ENCODE results near the gene YBX1.
"Not testable (repeated sequence)": the region's sequence is repeated elsewhere in the genome, so short reads cannot be mapped to it uniquely, and the experiment has no call there.

YBX1 gene

DNA sequence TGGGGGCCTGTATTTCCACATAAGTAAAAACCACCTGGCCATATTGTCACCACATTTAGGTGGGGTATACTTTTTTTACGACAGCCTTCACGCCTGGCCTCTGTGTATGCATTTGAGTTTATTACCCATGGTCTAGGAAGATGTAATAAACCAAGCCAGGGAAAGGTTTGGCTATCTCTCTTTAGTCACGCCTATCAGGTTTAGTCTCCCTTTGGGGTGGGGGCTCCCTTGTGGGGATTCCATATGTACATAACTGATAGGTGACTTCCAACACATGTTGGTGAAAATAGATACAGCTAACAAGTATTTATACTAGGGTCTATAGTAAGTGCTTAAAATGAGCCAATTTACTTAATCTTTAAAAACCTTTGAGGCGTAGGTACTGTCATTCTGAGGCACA lies 4.2 kb downstream of the YBX1 start:
- DNase-seq: no peak
- no peaks in the 10 kb centered on the region for H3K36me3 ChIP-seq (ENCODE audit: control insufficient read depth, insufficient read depth, low read length)
- H3K4me3 ChIP-seq (ENCODE audit: insufficient read depth, low read depth, low read length, poor library complexity, severe bottlenecking): no peak overlapping the region
- no peak overlapping the region for H3K27ac ChIP-seq (ENCODE audit: insufficient read depth, low read length, poor library complexity, severe bottlenecking)
- H3K27me3 ChIP-seq (replicated peaks; ENCODE audit: control insufficient read depth, insufficient read depth, low read length, poor library complexity, severe bottlenecking): no peaks in the 10 kb centered on the region
- peaks cover 34% of the 10 kb centered on the region for H3K4me1 ChIP-seq (ENCODE audit: control insufficient read depth, insufficient read depth, low read length, poor library complexity, severe bottlenecking)
- H3K9me3 ChIP-seq (ENCODE audit: control insufficient read depth, low read length): no peaks in the 10 kb centered on the region

DNA sequence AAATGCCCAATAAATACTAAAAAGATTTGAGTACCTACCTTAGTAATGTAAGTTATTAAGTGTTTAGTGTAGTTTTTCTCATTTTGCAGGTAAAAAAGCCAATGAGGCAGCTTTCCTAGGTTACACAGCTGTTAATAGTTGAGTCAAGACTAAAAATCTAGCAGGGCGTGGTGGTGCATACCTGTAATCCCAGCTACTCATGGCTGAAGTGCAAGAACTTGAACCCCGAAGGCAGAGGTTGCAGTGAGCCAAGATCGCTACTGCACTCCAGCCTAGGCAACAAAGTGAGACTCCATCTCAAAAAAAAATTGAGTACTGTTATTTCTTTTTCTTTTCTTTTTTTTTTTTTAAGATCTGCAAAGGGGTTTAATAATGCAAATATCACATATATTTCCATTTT lies 7.7 kb downstream of the YBX1 start:
- Histone ChIP-seq H3K9me3 (ENCODE audit: control insufficient read depth, low read length) (no peaks in the 10 kb centered on the region), H3K27ac (ENCODE audit: insufficient read depth, low read length, poor library complexity, severe bottlenecking) (no peak overlapping the region), H3K4me1 (ENCODE audit: control insufficient read depth, insufficient read depth, low read length, poor library complexity, severe bottlenecking) (peaks cover 28% of the 10 kb centered on the region), H3K36me3 (ENCODE audit: control insufficient read depth, insufficient read depth, low read length) (peaks cover 6% of the 10 kb centered on the region), H3K27me3 (replicated peaks; ENCODE audit: control insufficient read depth, insufficient read depth, low read length, poor library complexity, severe bottlenecking) (no peaks in the 10 kb centered on the region), H3K4me3 (ENCODE audit: insufficient read depth, low read depth, low read length, poor library complexity, severe bottlenecking) (no peak overlapping the region)
- DNase-seq: no peak

DNA sequence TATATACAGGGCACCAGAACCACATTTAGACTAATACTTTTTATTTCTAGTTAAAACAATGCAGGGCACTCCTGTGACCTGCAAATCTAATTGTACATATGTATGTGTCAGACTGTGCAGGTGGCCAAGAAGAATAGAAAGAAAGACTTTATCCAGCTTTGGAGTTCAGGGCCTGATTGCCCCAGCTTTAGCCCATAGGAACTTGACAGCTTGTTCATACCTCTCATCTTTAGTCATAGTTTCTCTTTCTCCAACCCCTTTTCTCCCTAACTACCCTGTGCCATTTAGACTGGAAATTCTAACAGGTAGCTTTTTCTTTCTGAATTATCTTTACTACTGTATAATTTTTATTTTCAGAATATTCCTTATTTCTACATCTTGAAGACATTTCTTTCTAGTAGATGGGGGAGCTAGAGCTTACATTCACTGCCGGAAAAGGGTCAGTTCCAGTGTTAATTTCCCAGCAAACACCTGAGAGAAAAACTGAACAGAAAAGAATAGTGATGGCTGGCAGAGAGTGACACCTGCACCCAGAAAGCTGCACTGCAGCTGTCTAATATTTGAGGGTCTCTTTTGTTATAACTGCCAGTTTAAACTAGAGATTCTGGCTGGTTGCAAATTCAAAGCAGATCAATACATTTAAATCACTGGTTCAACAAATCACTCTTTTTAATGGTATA lies 8.4 kb downstream of the YBX1 start:
- H3K27ac ChIP-seq (ENCODE audit: insufficient read depth, low read length, poor library complexity, severe bottlenecking): no peak overlapping the region
- no peak overlapping the region for H3K4me3 ChIP-seq (ENCODE audit: insufficient read depth, low read depth, low read length, poor library complexity, severe bottlenecking)
- no peaks in the 10 kb centered on the region for H3K27me3 ChIP-seq (replicated peaks; ENCODE audit: control insufficient read depth, insufficient read depth, low read length, poor library complexity, severe bottlenecking)
- peaks cover 21% of the 10 kb centered on the region for H3K4me1 ChIP-seq (ENCODE audit: control insufficient read depth, insufficient read depth, low read length, poor library complexity, severe bottlenecking)
- H3K9me3 ChIP-seq (ENCODE audit: control insufficient read depth, low read length): no peaks in the 10 kb centered on the region
- no peak for DNase-seq
- H3K36me3 ChIP-seq (ENCODE audit: control insufficient read depth, insufficient read depth, low read length): peaks cover 12% of the 10 kb centered on the region

DNA sequence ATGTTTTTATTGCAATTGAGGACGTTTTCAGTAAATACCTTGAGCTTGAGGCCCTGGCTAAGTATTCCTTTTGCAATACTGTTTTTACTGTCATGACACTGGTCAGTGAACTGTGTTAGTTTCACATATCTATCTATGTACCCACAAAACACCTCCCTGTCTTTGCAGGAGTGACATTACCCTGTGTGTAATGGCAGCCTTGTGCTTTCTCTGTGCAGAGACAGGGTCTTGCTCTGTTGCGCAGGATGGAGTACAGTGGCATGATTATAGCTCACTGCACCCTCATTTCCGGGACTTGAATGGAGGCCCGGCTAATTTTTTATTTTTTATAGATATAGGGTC lies 8.9 kb downstream of the YBX1 start:
- no peaks in the 10 kb centered on the region for H3K27me3 ChIP-seq (replicated peaks; ENCODE audit: control insufficient read depth, insufficient read depth, low read length, poor library complexity, severe bottlenecking)
- no peak for DNase-seq
- H3K36me3 ChIP-seq (ENCODE audit: control insufficient read depth, insufficient read depth, low read length): peaks cover 17% of the 10 kb centered on the region
- no peak overlapping the region for H3K27ac ChIP-seq (ENCODE audit: insufficient read depth, low read length, poor library complexity, severe bottlenecking)
- H3K9me3 ChIP-seq (ENCODE audit: control insufficient read depth, low read length): no peaks in the 10 kb centered on the region
- peaks cover 17% of the 10 kb centered on the region for H3K4me1 ChIP-seq (ENCODE audit: control insufficient read depth, insufficient read depth, low read length, poor library complexity, severe bottlenecking)
- H3K4me3 ChIP-seq (ENCODE audit: insufficient read depth, low read depth, low read length, poor library complexity, severe bottlenecking): no peak overlapping the region

DNA sequence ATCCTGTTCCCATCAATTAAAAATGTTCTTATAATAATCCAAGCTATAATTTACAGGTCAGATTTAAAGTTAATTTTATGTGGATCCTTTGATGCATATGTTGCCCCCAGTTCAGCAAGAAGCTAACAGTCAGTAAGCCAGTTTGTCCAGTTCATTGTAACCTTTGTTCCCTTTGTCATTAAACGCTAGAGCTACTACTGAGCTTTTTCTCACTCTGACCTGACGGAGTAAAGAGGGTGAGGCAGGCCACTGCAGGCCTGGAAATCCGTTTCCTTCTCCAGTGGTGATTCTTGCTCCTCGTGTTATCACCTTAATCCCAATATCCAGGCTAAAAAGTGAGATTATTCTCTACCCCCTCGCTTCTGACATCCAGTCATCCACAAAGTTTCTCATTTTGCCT lies 10.2 kb downstream of the YBX1 start:
- Histone ChIP-seq H3K9me3 (ENCODE audit: control insufficient read depth, low read length) (no peaks in the 10 kb centered on the region), H3K4me1 (ENCODE audit: control insufficient read depth, insufficient read depth, low read length, poor library complexity, severe bottlenecking) (peaks cover 12% of the 10 kb centered on the region), H3K36me3 (ENCODE audit: control insufficient read depth, insufficient read depth, low read length) (peaks cover 30% of the 10 kb centered on the region), H3K27ac (ENCODE audit: insufficient read depth, low read length, poor library complexity, severe bottlenecking) (no peak overlapping the region), H3K27me3 (replicated peaks; ENCODE audit: control insufficient read depth, insufficient read depth, low read length, poor library complexity, severe bottlenecking) (no peaks in the 10 kb centered on the region), H3K4me3 (ENCODE audit: insufficient read depth, low read depth, low read length, poor library complexity, severe bottlenecking) (no peak overlapping the region)
- DNase-seq: no peak

DNA sequence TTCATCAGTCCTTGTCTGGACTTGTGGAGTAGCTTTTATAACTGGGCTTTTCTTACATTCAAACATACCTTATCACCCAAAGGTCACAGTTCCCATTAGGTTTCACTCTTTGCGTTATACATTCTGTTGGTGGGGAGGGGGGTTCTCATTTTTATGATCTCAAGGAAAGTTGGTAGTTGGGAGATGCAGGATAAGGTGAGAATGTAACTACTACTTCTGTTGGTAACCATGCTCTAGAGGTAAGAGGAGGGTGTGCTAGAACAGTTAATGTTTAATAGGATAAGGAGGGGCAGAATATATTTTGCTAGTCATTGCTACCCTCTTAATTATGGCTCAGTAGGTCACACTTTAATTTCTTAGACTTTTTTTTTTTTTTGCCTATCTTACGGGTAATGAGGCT lies 10.7 kb downstream of the YBX1 start:
- H3K27me3 ChIP-seq (replicated peaks; ENCODE audit: control insufficient read depth, insufficient read depth, low read length, poor library complexity, severe bottlenecking): no peaks in the 10 kb centered on the region
- H3K9me3 ChIP-seq (ENCODE audit: control insufficient read depth, low read length): no peaks in the 10 kb centered on the region
- DNase-seq: no peak
- H3K4me1 ChIP-seq (ENCODE audit: control insufficient read depth, insufficient read depth, low read length, poor library complexity, severe bottlenecking): peaks cover 9% of the 10 kb centered on the region
- no peak overlapping the region for H3K27ac ChIP-seq (ENCODE audit: insufficient read depth, low read length, poor library complexity, severe bottlenecking)
- peaks cover 35% of the 10 kb centered on the region for H3K36me3 ChIP-seq (ENCODE audit: control insufficient read depth, insufficient read depth, low read length)
- H3K4me3 ChIP-seq (ENCODE audit: insufficient read depth, low read depth, low read length, poor library complexity, severe bottlenecking): no peak overlapping the region

DNA sequence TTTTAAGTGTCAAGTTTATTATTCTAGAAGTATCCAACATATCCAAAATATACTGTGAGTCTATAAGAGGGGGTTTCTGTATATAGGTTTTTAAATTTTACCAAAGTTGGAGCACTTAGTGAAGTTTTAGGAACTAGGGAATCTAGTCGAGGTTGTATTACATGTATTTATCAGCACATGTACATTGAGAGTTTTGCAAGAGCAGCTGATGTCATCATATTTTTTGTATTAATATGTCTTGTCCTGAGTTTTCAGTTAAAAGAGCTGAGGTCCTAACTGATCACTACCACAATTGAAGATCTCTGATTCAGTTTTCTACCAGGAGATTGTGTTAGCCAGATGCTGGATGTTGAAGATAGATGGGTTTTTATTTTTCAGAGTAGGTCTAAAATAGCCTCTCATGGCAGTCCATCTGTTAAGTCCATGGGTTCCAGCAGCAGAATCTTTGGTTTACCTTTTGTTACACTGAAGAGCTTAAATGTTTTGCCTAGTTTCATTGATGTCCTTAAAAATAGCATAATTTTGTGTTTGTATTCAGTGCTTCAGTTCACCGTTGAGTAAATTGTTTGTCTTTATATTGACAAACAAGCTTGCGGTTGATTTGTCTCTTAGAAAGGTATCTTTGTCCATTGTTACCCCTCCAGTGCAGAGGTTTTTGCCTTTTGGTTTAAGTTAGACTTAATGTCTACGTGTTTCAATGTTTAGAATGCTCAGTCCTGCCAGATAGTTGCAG lies 16.0 kb downstream of the YBX1 start:
- Histone ChIP-seq H3K27me3 (replicated peaks; ENCODE audit: control insufficient read depth, insufficient read depth, low read length, poor library complexity, severe bottlenecking) (no peaks in the 10 kb centered on the region), H3K27ac (ENCODE audit: insufficient read depth, low read length, poor library complexity, severe bottlenecking) (no peak overlapping the region), H3K36me3 (ENCODE audit: control insufficient read depth, insufficient read depth, low read length) (peaks cover 82% of the 10 kb centered on the region), H3K4me1 (ENCODE audit: control insufficient read depth, insufficient read depth, low read length, poor library complexity, severe bottlenecking) (no peaks in the 10 kb centered on the region), H3K9me3 (ENCODE audit: control insufficient read depth, low read length) (no peaks in the 10 kb centered on the region), H3K4me3 (ENCODE audit: insufficient read depth, low read depth, low read length, poor library complexity, severe bottlenecking) (no peak overlapping the region)
- no peak for DNase-seq

DNA sequence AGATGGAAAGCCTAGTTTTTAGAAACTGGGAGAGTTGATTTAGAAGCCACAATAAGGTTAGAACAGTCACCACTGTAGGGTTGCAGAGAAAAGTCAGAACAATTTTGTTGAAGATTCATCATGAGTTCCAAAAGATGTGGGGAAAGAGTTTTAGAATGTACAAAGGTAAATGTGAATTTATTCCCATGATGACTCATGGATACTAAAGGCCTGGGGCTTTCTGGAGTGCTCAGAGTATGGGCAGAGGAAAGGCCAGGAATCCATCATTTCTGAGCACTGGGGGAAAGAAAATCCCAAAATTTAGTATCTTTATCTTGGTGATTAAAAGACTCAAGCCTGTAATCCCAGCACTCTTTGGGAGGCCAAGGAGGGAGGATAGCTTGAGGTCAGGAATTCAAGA lies 17.8 kb downstream of the YBX1 start:
- Histone ChIP-seq H3K36me3 (ENCODE audit: control insufficient read depth, insufficient read depth, low read length) (peaks cover 89% of the 10 kb centered on the region), H3K4me1 (ENCODE audit: control insufficient read depth, insufficient read depth, low read length, poor library complexity, severe bottlenecking) (no peaks in the 10 kb centered on the region), H3K27me3 (replicated peaks; ENCODE audit: control insufficient read depth, insufficient read depth, low read length, poor library complexity, severe bottlenecking) (no peaks in the 10 kb centered on the region), H3K27ac (ENCODE audit: insufficient read depth, low read length, poor library complexity, severe bottlenecking) (no peak overlapping the region), H3K9me3 (ENCODE audit: control insufficient read depth, low read length) (no peaks in the 10 kb centered on the region), H3K4me3 (ENCODE audit: insufficient read depth, low read depth, low read length, poor library complexity, severe bottlenecking) (no peak overlapping the region)
- no peak for DNase-seq

DNA sequence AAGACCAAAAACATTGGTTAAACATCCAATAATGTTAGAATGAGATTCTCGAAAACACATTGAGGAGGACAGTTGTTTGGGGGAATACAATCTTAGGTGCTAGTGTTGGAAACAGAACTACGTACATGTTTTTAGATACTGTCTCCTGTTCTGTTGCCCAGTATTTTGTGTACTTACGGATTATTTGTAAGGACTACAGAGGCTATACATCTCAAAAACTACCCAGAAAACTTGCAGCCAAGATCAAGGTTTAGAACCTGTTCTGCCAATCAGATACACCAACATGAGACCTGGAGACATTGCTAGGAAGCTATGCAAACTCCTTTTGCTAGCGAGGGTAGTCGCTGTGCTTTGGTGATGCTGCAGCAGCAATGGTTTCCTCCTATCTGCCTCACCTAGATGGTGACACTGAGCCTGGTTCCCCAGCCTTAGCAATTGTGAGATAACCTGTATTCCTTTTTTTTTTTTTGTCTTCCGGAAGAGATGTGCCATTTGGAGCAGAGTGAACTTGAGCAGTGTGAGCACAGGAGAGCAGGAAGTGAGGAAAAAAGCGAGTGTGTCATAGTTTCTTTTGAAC lies 21.8 kb downstream of the YBX1 start:
- H3K9me3 ChIP-seq (ENCODE audit: control insufficient read depth, low read length): no peaks in the 10 kb centered on the region

DNA sequence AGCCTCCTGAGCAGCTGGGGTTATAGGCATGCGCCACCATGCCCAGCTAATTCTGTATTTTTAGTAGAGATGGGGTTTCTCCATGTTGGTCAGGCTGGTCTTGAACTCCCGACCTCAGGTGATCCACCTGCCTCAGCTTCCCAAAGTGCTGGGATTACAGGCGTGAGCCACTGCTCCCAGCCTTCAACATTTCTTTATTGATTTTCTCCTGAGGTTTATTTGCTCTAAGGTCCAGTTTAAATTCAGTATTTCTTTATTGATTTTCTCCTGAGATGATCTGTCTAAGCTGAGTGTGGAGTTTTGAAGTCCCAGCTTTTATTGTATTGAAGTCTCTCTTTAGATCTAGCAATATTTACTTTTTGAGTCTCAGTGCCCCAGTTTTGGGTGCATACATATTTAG lies 30.6 kb downstream of the YBX1 start:
- not testable (repeated sequence) for H3K27ac ChIP-seq (ENCODE audit: insufficient read depth, low read length, poor library complexity, severe bottlenecking); H3K4me1 ChIP-seq (ENCODE audit: control insufficient read depth, insufficient read depth, low read length, poor library complexity, severe bottlenecking); H3K4me3 ChIP-seq (ENCODE audit: insufficient read depth, low read depth, low read length, poor library complexity, severe bottlenecking); H3K36me3 ChIP-seq (ENCODE audit: control insufficient read depth, insufficient read depth, low read length); DNase-seq; H3K27me3 ChIP-seq (replicated peaks; ENCODE audit: control insufficient read depth, insufficient read depth, low read length, poor library complexity, severe bottlenecking)
- peaks cover 16% of the 10 kb centered on the region for H3K9me3 ChIP-seq (ENCODE audit: control insufficient read depth, low read length)

More for the DNA sequence above, 21.8 kb downstream of the YBX1 start:
- no peak for DNase-seq
- no peak overlapping the region for H3K27ac ChIP-seq (ENCODE audit: insufficient read depth, low read length, poor library complexity, severe bottlenecking)
- H3K36me3 ChIP-seq (ENCODE audit: control insufficient read depth, insufficient read depth, low read length): peaks cover 51% of the 10 kb centered on the region
- H3K4me1 ChIP-seq (ENCODE audit: control insufficient read depth, insufficient read depth, low read length, poor library complexity, severe bottlenecking): no peaks in the 10 kb centered on the region
- H3K4me3 ChIP-seq (ENCODE audit: insufficient read depth, low read depth, low read length, poor library complexity, severe bottlenecking): no peak overlapping the region
- H3K27me3 ChIP-seq (replicated peaks; ENCODE audit: control insufficient read depth, insufficient read depth, low read length, poor library complexity, severe bottlenecking): no peaks in the 10 kb centered on the region

Data from effector memory CD4-positive, alpha-beta T cell (primary cell).